ENCODE measurements around the gene APOA1. TPM values are rescaled to one million over a fixed set of nuclear protein-coding genes. Genes with fewer than 3 reads are reported as not detected.

The APOA1 gene
- polyA plus RNA-seq, 1 of the 3 experiments (the other 2 are of a cell fraction): 0.20 TPM

DNA sequence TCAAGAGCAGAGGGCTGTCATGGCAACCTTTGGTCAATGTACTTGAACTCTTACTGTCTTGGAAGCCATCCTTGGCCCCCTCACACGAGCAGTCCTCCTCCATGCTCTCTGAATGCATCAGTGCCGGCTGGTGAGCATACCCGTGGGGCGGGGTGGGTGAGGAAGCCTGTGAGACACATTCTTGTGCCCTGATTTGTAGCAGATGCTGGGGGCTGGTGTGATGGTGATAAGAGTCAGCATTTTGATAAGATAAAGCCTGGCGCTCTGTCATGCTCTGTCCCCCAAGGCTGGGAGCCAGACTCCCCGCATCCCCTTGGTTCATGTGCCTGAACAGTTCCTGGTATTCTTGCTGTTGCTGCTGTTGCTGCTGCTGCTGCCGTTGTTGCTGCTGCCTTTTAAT is 20.5 kb upstream of the APOA1 start:
- POLR2A ChIA-PET: interaction anchor here (0.8 kb wide), 1 partner anchor 22 kb away, joined by 3 read pairs; no protein-coding TSS in a partner anchor
- 57% methylated on average over 5 of the region's 7 CpGs for WGBS (ENCODE audit: low lambda C conversion rate)
- CTCF ChIA-PET: interaction anchor here (0.6 to 4.9 kb wide), 7 partner anchors 12 to 248 kb away, joined by 3 to 21 read pairs (median 5); partner anchors contain the start of gene APOA5
- DNase-seq: peak; percentile 82
- Histone ChIP-seq H3K27ac (ENCODE audit: low read depth in 2 of 2, low read length in 1 of 2) (peak overlapping the region in 1 of 2 experiments; percentile 50; a peak in 2 of 4 replicates), H3K36me3 (replicated peaks in 1 of 2; ENCODE audit: control insufficient read depth in 1 of 2, insufficient read depth in 2 of 2, low read length in 1 of 2) (peaks cover 12 to 37% of the 10 kb centered on the region in 2 experiments), H3K4me2 (no peak overlapping the region), H3K27me3 (ENCODE audit: insufficient read depth) (no peaks in the 10 kb centered on the region), H3K4me3 (ENCODE audit: low read depth in 2 of 2, low read length in 1 of 2) (no peak overlapping the region), H3K9ac (no peak overlapping the region), H4K20me1 (ENCODE audit: insufficient read depth) (no peaks in the 10 kb centered on the region), H3K9me3 (no peaks in the 10 kb centered on the region), H3K9me2 (no peaks in the 10 kb centered on the region), H2AFZ (ENCODE audit: low read depth) (no peak overlapping the region), H3K4me1 (ENCODE audit: control insufficient read depth in 1 of 2, insufficient read depth in 2 of 2, low read depth in 1 of 2, low read length in 1 of 2) (peaks cover 36 to 43% of the 10 kb centered on the region in 2 experiments), H3F3A (replicated peaks; ENCODE audit: insufficient read depth) (peaks cover 35% of the 10 kb centered on the region), H3K79me2 (ENCODE audit: insufficient read depth) (no peaks in the 10 kb centered on the region)
- TF ChIP-seq FOXJ3 (CRISPR knock-in tag; IDR thresholded peaks at IDR 0.05) (peak; percentile 92), GATA2 (CRISPR knock-in tag; IDR thresholded peaks at IDR 0.05) (peak; percentile 98), RAD21 (IDR thresholded peaks at IDR 0.05; ENCODE audit: low read length) (peak; percentile 14; the same call in 1 of the 2 replicates), TCF12 (IDR thresholded peaks at IDR 0.05) (peak; percentile 53), MXI1 (IDR thresholded peaks at IDR 0.05; ENCODE audit: low read depth, low read length) (peak; percentile 59; the same call in 1 of the 2 replicates), MAX (IDR thresholded peaks at IDR 0.05; ENCODE audit: low read depth) (no peak), RCOR1 (IDR thresholded peaks at IDR 0.05; ENCODE audit: low read length) (peak; percentile 99), PBX3 (IDR thresholded peaks at IDR 0.05) (peak; percentile 33; the same call in 1 of the 2 replicates), CHD2 (IDR thresholded peaks at IDR 0.05; ENCODE audit: low read length, partially characterized antibody) (peak; percentile 86), EP300 (IDR thresholded peaks at IDR 0.05; ENCODE audit: borderline replicate concordance in 1 of 2, low read depth in 1 of 2, low read length in 1 of 2) (peak in 1 of 2 experiments; percentile 98; a peak in 2 of 4 replicates), POLR2AphosphoS5 (IDR thresholded peaks at IDR 0.05; ENCODE audit: low read depth, low read length) (0 out of 2 replicates have a peak, but pooled peaks have one; percentile 13)
- TF ChIP-seq, protein P1, sequence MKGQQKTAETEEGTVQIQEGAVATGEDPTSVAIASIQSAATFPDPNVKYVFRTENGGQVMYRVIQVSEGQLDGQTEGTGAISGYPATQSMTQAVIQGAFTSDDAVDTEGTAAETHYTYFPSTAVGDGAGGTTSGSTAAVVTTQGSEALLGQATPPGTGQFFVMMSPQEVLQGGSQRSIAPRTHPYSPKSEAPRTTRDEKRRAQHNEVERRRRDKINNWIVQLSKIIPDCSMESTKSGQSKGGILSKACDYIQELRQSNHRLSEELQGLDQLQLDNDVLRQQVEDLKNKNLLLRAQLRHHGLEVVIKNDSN (IDR thresholded peaks at IDR 0.05; ENCODE audit: borderline replicate concordance, low read depth): no peak
- TF ChIP-seq, protein P2, sequence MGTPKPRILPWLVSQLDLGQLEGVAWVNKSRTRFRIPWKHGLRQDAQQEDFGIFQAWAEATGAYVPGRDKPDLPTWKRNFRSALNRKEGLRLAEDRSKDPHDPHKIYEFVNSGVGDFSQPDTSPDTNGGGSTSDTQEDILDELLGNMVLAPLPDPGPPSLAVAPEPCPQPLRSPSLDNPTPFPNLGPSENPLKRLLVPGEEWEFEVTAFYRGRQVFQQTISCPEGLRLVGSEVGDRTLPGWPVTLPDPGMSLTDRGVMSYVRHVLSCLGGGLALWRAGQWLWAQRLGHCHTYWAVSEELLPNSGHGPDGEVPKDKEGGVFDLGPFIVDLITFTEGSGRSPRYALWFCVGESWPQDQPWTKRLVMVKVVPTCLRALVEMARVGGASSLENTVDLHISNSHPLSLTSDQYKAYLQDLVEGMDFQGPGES (IDR thresholded peaks at IDR 0.05; ENCODE audit: low read depth, low read length): no peak

DNA sequence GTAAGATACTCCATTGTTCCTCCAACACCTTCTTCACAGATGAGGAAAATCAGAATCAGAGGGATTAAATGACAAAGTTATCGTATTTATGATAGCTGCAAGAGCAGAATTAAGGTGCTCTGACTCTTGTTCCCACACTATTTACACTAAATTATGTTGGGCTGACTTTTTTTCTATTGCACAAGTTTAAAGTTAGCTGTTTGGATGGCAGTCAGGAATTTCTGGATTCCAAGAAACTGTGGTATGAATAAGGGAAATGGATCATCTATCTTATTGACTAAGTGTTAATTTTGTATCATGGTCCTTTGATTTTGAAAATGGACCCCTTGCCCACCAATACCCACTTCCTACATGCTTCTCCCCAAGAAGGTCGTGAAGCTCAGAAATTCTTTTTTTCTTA is 19.9 kb upstream of the APOA1 start:
- POLR2A ChIA-PET: no interaction called here
- H3K27me3 ChIP-seq (ENCODE audit: insufficient read depth): no peaks in the 10 kb centered on the region
- H3K9me3 ChIP-seq: no peaks in the 10 kb centered on the region
- H3K9me2 ChIP-seq: no peaks in the 10 kb centered on the region
- no peak for DNase-seq
- no peak overlapping the region for H3K4me2 ChIP-seq
- H3K9ac ChIP-seq: no peak overlapping the region
- H3K79me2 ChIP-seq (ENCODE audit: insufficient read depth): no peaks in the 10 kb centered on the region
- H4K20me1 ChIP-seq (ENCODE audit: insufficient read depth): no peaks in the 10 kb centered on the region
- H3K4me1 ChIP-seq (ENCODE audit: control insufficient read depth in 1 of 2, insufficient read depth in 2 of 2, low read depth in 1 of 2, low read length in 1 of 2): peaks cover 37 to 38% of the 10 kb centered on the region in 2 experiments
- H3K4me3 ChIP-seq (ENCODE audit: low read depth in 2 of 2, low read length in 1 of 2): no peak overlapping the region
- H3K36me3 ChIP-seq (replicated peaks in 1 of 2; ENCODE audit: control insufficient read depth in 1 of 2, insufficient read depth in 2 of 2, low read length in 1 of 2): peaks cover 12 to 37% of the 10 kb centered on the region in 2 experiments
- peaks cover 40% of the 10 kb centered on the region for H3F3A ChIP-seq (replicated peaks; ENCODE audit: insufficient read depth)
- WGBS (ENCODE audit: low lambda C conversion rate): 89% methylated on average over 2 of the region's 2 CpGs
- TF ChIP-seq, protein P2 (IDR thresholded peaks at IDR 0.05; ENCODE audit: low read depth, low read length): no peak
- TF ChIP-seq FOXJ3 (CRISPR knock-in tag; IDR thresholded peaks at IDR 0.05): no peak
- no peak for TF ChIP-seq FOXM1 (IDR thresholded peaks at IDR 0.05; ENCODE audit: low read depth)
- TF ChIP-seq EP300 (IDR thresholded peaks at IDR 0.05; ENCODE audit: borderline replicate concordance in 1 of 2, low read depth in 1 of 2, low read length in 1 of 2): no peak
- TF ChIP-seq SIN3A (IDR thresholded peaks at IDR 0.05; ENCODE audit: borderline replicate concordance, low read depth, low read length): no peak
- TF ChIP-seq RFX5 (IDR thresholded peaks at IDR 0.05; ENCODE audit: low read length): no peak
- TF ChIP-seq ELF1 (IDR thresholded peaks at IDR 0.05): no peak
- TF ChIP-seq JUND (IDR thresholded peaks at IDR 0.05): no peak
- TF ChIP-seq, protein P1 (IDR thresholded peaks at IDR 0.05; ENCODE audit: borderline replicate concordance, low read depth): no peak
- TF ChIP-seq PBX3 (IDR thresholded peaks at IDR 0.05): no peak
- TF ChIP-seq FOSL2 (IDR thresholded peaks at IDR 0.05; ENCODE audit: borderline replicate concordance, low read depth): no peak
- no peak for TF ChIP-seq EZH2phosphoT487 (IDR thresholded peaks at IDR 0.05; ENCODE audit: borderline replicate concordance, low read depth)
- TF ChIP-seq SMC3 (IDR thresholded peaks at IDR 0.05; ENCODE audit: low read depth, low read length): no peak
- H3K27ac ChIP-seq (ENCODE audit: low read depth in 2 of 2, low read length in 1 of 2): no peak overlapping the region
- CTCF ChIA-PET: interaction anchor here (0.7 to 1.1 kb wide), 2 partner anchors 21 to 66 kb away, joined by 3 to 7 read pairs; partner anchors contain the start of gene APOA5
- no peak overlapping the region for H2AFZ ChIP-seq (ENCODE audit: low read depth)
